Thyroid gland (tissue), 4 donors: ENCODE data around the gene DIS3L2. TPM values are rescaled to one million over a fixed set of nuclear protein-coding genes. Genes with fewer than 3 reads are reported as not detected.
"Not testable (repeated sequence)": the region's sequence is repeated elsewhere in the genome, so short reads cannot be mapped to it uniquely, and the experiment has no call there.

Experiments used
- DNase-seq, 2 donors: peaks; one replicate each; pipeline ENCODE4 v3.0.0-alpha.2; 2019
- H3K27ac ChIP-seq, 3 donors: fragments of 200-600 bp; sonication (generic); 1 replicate in 2 of 3; 2 replicates in 1 of 3; pipeline ENCODE4 v1.5.1; 2016 to 2019; ENCODE audit warnings: mild to moderate bottlenecking in 1 of 3, moderate library complexity in 1 of 3
- H3K27me3 ChIP-seq: fragments of 200-600 bp; sonication (generic); one replicate; pipeline ENCODE4 v1.5.1; 2019
- H3K36me3 ChIP-seq, 2 donors: fragments of 200-600 bp; sonication (generic); one replicate each; pipeline ENCODE4 v1.5.1; 2016 to 2019
- H3K4me1 ChIP-seq, 2 donors: fragments of 200-600 bp; sonication (generic); one replicate each; pipeline ENCODE4 v1.5.1; 2017 to 2019
- H3K4me3 ChIP-seq, 3 donors: fragments of 200-600 bp; sonication (generic); replicated peaks in 1 of 3; 1 replicate in 2 of 3; 2 replicates in 1 of 3; pipeline ENCODE4 v1.5.1; 2016; ENCODE audit warnings: mild to moderate bottlenecking in 1 of 3
- H3K9me3 ChIP-seq: fragments of 200-600 bp; sonication (generic); one replicate; pipeline ENCODE4 v1.5.1; 2017
- CTCF ChIP-seq, 6 experiments: fragments of 200-600 bp in 3 of 6; fragments of 450-650 bp in 3 of 6; sonication (generic) in 3 of 6; IDR thresholded peaks; one replicate each; pipeline ENCODE4 v1.5.1; 2016 to 2019; ENCODE audit warnings: antibody characterized with exemption in 6 of 6, mild to moderate bottlenecking in 2 of 6, inconsistent platforms in 1 of 6, moderate library complexity in 1 of 6
- POLR2A ChIP-seq, 2 donors: fragments of 450-650 bp; IDR thresholded peaks; one replicate each; pipeline ENCODE4 v1.6.1; 2017; ENCODE audit warnings: antibody characterized with exemption in 2 of 2, mild to moderate bottlenecking in 2 of 2, moderate library complexity in 1 of 2
- WGBS, 2 donors: methylation state at CpG; one replicate each; pipeline ENCODE4 v1.1.5; 2017; 5-methylcytosine and 5-hydroxymethylcytosine counted together
- intact Hi-C: fragments of 100-400 bp; cut with DNase I; formaldehyde crosslinking; loops from one replicate; pipeline ENCODE4 v1.15.1; 2023
- total RNA-seq, 4 donors: library from RNA; depleted of rRNA; stranded (reverse); fragments of >200 nt; gene quantifications; one replicate each; pipeline ENCODE4 v1.2.3, GENCODE V29; 2016

DIS3L2 gene
- total RNA-seq, 4 donors from 2014 or later: 42.2 to 68.7 (median 50.3) TPM

GRCh38 chr2:232332940-232333259, 371.4 kb downstream of the DIS3L2 start:
- intact Hi-C loops: no loop called here
- Histone ChIP-seq H3K9me3 (no peaks in the 10 kb centered on the region), H3K4me1 (no peaks in the 10 kb centered on the region), H3K36me3 (no peaks in the 10 kb centered on the region), H3K4me3 (no peak overlapping the region), H3K27ac (no peak overlapping the region), H3K27me3 (no peaks in the 10 kb centered on the region)
- TF ChIP-seq POLR2A (IDR thresholded peaks at IDR 0.05) (no peak), CTCF (IDR thresholded peaks at IDR 0.05) (no peak)
- 92% methylated on average over 10 of the region's 10 CpGs for WGBS, 2 donors
- DNase-seq: peak in 1 of 2 donors; percentile 0

- TF ChIP-seq POLR2A (IDR thresholded peaks at IDR 0.05): no peak
- TF ChIP-seq CTCF (IDR thresholded peaks at IDR 0.05): peak in 1 of 6 experiments; percentile 20
- no peaks in the 10 kb centered on the region for H3K4me1 ChIP-seq
- DNase-seq: peak in 1 of 2 donors; percentile 1
- H3K4me3 ChIP-seq: no peak overlapping the region
- no peak overlapping the region for H3K27ac ChIP-seq
- 89 to 97% methylated on average over 17 to 20 of the region's 28 CpGs for WGBS, 2 donors
- intact Hi-C loops: no loop called here
- no peaks in the 10 kb centered on the region for H3K27me3 ChIP-seq
- H3K36me3 ChIP-seq: no peaks in the 10 kb centered on the region
- H3K9me3 ChIP-seq: no peaks in the 10 kb centered on the region
Measured at GRCh38 chr2:232333361-232334135, 372.0 kb downstream of the DIS3L2 start.

DNA sequence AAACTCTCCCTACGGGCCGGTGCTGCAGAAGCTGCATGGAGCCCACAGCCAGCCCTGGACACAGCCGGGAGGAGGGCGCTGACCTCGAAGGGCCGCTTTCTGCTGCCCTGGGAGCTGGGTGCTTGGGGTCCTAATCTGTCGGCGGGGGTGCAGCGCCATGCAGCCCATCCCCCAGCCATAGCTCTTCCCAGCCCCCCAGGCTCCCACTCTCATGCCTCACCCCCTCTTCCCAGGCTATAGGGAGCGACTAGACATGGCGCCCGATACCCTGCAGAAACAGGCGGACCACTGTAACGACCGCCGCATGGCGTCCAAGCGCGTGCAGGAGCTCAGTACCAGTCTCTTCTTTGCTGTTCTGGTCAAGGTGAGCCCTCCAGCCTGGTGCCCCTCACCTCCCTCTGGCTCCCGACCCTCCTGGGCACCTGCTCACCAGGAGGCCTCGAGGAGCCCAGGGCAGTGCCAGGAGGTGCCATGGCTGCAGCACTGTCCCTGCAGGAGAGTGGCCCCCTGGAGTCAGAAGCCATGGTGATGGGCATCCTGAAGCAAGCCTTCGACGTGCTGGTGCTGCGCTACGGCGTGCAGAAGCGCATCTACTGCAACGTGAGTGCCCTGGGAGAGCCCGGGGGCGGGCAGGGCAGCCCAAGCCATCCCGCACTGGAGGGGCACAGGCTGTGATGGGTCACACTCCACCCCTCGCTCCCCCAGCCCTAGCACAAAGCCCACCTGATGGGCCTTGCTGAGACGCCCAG, 372.8 kb downstream of the DIS3L2 start:
- WGBS, 2 donors: 82 to 95% methylated on average over 5 to 13 of the region's 33 CpGs
- intact Hi-C loops: not testable (repeated sequence)

DNA sequence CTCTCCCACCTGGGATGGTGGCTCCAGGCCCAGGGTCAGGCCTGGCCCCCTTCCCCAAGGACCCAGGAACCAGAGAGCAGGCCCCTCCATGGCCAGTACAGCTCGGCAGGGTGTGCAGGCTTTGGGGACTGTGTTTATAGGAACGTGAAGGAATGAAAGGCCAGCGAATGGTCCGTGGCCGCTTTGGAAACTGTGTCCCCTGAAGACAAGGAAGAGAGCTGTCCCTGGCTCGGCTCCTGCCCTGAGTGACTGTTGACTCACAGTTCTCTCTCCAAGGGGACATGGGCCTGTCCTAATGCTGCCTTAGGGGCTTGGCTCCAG, 373.3 kb downstream of the DIS3L2 start:
- H3K9me3 ChIP-seq, intact Hi-C loops, H3K27ac ChIP-seq, H3K4me3 ChIP-seq, H3K27me3 ChIP-seq, H3K4me1 ChIP-seq, H3K36me3 ChIP-seq: not testable (repeated sequence)
- 100% methylated on average over 2 of the region's 6 CpGs; no CpG with 5 or more reads in 1 of the 2 donors for WGBS, 2 donors
- DNase-seq: peak in 1 of 2 donors; percentile 0

More for the DNA sequence above, 372.8 kb downstream of the DIS3L2 start:
- not testable (repeated sequence) for H3K4me3 ChIP-seq, H3K27me3 ChIP-seq, H3K27ac ChIP-seq, H3K36me3 ChIP-seq, H3K9me3 ChIP-seq, H3K4me1 ChIP-seq
- DNase-seq: peak in 1 of 2 donors; percentile 1

DNA sequence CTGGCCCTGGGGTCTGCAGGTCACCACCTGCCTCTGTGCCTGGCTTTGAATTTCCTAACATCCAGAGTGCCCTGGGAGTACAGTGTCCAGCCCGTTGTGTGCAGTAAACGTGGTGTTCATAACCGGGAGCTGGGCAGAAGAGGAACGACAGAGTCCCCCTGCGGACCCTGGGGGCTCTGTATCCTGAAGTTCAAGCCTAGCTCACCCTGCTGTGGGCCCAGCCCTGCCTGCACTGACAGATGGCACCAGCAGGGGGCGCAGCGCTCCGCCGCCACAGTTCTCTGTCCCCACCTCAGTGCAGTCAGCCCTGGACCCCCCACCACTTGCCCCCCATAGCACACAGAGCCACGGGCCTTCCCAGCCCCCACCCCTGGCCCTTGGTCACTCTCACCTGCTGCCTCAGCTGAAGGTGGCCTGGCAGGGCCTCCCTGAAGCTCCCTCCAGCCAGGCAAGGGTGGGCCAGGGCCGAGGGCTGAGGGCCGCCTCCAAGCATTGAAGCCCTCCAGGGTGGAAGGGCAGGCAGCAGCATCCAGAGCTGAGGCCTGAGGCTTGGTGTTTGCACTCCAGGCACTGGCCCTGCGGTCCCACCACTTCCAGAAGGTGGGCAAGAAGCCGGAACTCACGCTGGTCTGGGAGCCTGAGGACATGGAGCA, 373.8 kb downstream of the DIS3L2 start:
- intact Hi-C loops, H3K27ac ChIP-seq, H3K4me1 ChIP-seq, H3K9me3 ChIP-seq, H3K36me3 ChIP-seq, H3K4me3 ChIP-seq, H3K27me3 ChIP-seq: not testable (repeated sequence)
- peak in 3 of 6 experiments; percentile 7 to 43 (median 27) for TF ChIP-seq CTCF (IDR thresholded peaks at IDR 0.05)
- WGBS, 2 donors: 56 to 75% methylated on average over 4 to 7 of the region's 15 CpGs
- DNase-seq: peak in 1 of 2 donors; percentile 2

- TF ChIP-seq POLR2A (IDR thresholded peaks at IDR 0.05): no peak
- no peak for TF ChIP-seq CTCF (IDR thresholded peaks at IDR 0.05)
- Histone ChIP-seq H3K9me3 (no peaks in the 10 kb centered on the region), H3K27me3 (no peaks in the 10 kb centered on the region), H3K27ac (no peak overlapping the region), H3K4me3 (no peak overlapping the region), H3K36me3 (no peaks in the 10 kb centered on the region), H3K4me1 (no peaks in the 10 kb centered on the region)
- WGBS, 2 donors: 93 to 94% methylated on average over 3 of the region's 4 CpGs
- no peak for DNase-seq
- intact Hi-C loops: no loop called here
Measured at GRCh38 chr2:232335859-232336215, 374.3 kb downstream of the DIS3L2 start.
